ENCODE data around the gene CDC42BPG. TPM values are rescaled to one million over a fixed set of nuclear protein-coding genes. Genes with fewer than 3 reads are reported as not detected.

The CDC42BPG gene
- polyA plus RNA-seq, 1 donor from 2014 or later, result not detected

DNA sequence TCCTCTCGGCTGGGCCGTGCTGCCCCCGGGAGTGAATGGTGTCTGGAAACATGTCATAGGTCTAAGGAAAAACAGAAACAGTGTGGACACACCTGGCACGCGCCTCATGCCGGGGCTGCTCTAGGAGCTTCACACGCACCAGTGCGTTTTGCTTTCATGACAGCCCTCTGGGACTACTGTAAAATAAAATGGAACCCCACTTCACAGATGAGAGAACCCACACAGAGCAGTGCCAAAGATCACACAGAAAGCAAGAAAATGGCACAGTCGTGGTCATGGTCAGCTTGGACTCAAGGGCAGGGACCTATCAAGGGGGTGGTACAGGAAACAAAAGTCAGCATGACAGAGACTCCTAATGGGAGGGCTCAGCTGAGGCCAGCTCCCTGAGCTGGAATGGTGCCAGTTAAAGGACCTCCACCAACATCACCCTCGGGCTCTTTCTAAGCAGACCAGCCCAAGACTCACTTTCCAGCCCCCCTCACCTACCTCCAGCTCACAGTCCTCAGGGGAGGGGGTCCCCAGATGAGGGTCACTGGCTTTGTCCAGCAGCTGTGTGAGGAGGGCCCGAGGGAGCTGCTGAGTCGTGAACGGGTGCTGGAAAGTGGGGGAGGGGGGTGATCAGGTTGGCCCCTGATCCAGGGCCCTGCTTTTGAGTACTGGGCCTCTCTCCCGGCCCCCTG is 44.7 kb downstream of the CDC42BPG start:
- H3K4me3 ChIP-seq (ENCODE audit: low read length), result no peak overlapping the region
- no peak for TF ChIP-seq MXI1 (conservative IDR thresholded peaks at IDR 0.05; ENCODE audit: poor library complexity, severe bottlenecking)
- TF ChIP-seq, protein P1, sequence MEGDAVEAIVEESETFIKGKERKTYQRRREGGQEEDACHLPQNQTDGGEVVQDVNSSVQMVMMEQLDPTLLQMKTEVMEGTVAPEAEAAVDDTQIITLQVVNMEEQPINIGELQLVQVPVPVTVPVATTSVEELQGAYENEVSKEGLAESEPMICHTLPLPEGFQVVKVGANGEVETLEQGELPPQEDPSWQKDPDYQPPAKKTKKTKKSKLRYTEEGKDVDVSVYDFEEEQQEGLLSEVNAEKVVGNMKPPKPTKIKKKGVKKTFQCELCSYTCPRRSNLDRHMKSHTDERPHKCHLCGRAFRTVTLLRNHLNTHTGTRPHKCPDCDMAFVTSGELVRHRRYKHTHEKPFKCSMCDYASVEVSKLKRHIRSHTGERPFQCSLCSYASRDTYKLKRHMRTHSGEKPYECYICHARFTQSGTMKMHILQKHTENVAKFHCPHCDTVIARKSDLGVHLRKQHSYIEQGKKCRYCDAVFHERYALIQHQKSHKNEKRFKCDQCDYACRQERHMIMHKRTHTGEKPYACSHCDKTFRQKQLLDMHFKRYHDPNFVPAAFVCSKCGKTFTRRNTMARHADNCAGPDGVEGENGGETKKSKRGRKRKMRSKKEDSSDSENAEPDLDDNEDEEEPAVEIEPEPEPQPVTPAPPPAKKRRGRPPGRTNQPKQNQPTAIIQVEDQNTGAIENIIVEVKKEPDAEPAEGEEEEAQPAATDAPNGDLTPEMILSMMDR (IDR thresholded peaks at IDR 0.05; ENCODE audit: poor library complexity, severe bottlenecking), result no peak
- TF ChIP-seq, protein P2, sequence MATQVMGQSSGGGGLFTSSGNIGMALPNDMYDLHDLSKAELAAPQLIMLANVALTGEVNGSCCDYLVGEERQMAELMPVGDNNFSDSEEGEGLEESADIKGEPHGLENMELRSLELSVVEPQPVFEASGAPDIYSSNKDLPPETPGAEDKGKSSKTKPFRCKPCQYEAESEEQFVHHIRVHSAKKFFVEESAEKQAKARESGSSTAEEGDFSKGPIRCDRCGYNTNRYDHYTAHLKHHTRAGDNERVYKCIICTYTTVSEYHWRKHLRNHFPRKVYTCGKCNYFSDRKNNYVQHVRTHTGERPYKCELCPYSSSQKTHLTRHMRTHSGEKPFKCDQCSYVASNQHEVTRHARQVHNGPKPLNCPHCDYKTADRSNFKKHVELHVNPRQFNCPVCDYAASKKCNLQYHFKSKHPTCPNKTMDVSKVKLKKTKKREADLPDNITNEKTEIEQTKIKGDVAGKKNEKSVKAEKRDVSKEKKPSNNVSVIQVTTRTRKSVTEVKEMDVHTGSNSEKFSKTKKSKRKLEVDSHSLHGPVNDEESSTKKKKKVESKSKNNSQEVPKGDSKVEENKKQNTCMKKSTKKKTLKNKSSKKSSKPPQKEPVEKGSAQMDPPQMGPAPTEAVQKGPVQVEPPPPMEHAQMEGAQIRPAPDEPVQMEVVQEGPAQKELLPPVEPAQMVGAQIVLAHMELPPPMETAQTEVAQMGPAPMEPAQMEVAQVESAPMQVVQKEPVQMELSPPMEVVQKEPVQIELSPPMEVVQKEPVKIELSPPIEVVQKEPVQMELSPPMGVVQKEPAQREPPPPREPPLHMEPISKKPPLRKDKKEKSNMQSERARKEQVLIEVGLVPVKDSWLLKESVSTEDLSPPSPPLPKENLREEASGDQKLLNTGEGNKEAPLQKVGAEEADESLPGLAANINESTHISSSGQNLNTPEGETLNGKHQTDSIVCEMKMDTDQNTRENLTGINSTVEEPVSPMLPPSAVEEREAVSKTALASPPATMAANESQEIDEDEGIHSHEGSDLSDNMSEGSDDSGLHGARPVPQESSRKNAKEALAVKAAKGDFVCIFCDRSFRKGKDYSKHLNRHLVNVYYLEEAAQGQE (IDR thresholded peaks at IDR 0.05; ENCODE audit: borderline replicate concordance), result no peak
- TF ChIP-seq RAD21 (conservative IDR thresholded peaks at IDR 0.05), result no peak
- TF ChIP-seq TAF1 (IDR thresholded peaks at IDR 0.05; ENCODE audit: low read depth), result no peak
- TF ChIP-seq EZH2 (IDR thresholded peaks at IDR 0.05; ENCODE audit: borderline replicate concordance, insufficient read depth, low read length, poor library complexity, severe bottlenecking), result no peak
- no peaks in the 10 kb centered on the region for H3F3A ChIP-seq (ENCODE audit: insufficient read depth, low read length, poor library complexity, severe bottlenecking)
- no peak overlapping the region for H3K4me2 ChIP-seq (ENCODE audit: low read length)
- H3K9me3 ChIP-seq (ENCODE audit: low read length), result no peaks in the 10 kb centered on the region
- H3K79me2 ChIP-seq (replicated peaks; ENCODE audit: insufficient read depth, low read length), result no peaks in the 10 kb centered on the region
- H3K27ac ChIP-seq (ENCODE audit: low read length), result no peak overlapping the region
- H3K9ac ChIP-seq (ENCODE audit: low read length), result no peak overlapping the region
- H3K9me2 ChIP-seq (ENCODE audit: insufficient read depth, low read length), result no peaks in the 10 kb centered on the region
- H4K20me1 ChIP-seq (ENCODE audit: insufficient read depth), result no peaks in the 10 kb centered on the region
- no peaks in the 10 kb centered on the region for H3K36me3 ChIP-seq (ENCODE audit: insufficient read depth, low read length)
- no peaks in the 10 kb centered on the region for H3K27me3 ChIP-seq (ENCODE audit: insufficient read depth, low read depth, low read length)
- no peak overlapping the region for H2AFZ ChIP-seq (ENCODE audit: low read depth, low read length)

DNA sequence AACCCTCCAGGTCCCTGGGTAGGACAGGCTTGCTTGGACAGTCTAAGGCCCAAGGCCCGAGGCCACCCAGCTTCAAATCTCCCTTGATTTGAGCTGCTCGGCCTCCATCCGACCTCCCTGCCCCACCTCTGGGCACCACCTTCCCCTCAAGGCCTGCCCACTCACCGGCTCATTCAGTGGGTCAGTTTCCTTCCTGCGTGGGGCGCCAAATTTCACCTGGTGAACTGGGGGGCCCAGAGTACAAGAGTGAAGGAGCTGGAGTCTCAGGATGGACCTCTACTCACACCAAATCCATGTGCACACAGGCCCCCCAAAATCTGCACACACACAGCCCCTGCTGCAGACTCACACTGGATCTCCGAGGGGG is 45.2 kb downstream of the CDC42BPG start:
- no peak overlapping the region for H3K4me2 ChIP-seq (ENCODE audit: low read length)
- H3F3A ChIP-seq (ENCODE audit: insufficient read depth, low read length, poor library complexity, severe bottlenecking), result no peaks in the 10 kb centered on the region
- no peaks in the 10 kb centered on the region for H3K9me3 ChIP-seq (ENCODE audit: low read length)
- H3K79me2 ChIP-seq (replicated peaks; ENCODE audit: insufficient read depth, low read length), result no peaks in the 10 kb centered on the region
- H3K9me2 ChIP-seq (ENCODE audit: insufficient read depth, low read length), result no peaks in the 10 kb centered on the region
- no peaks in the 10 kb centered on the region for H3K36me3 ChIP-seq (ENCODE audit: insufficient read depth, low read length)
- H3K4me3 ChIP-seq (ENCODE audit: low read length), result no peak overlapping the region
- no peak overlapping the region for H3K27ac ChIP-seq (ENCODE audit: low read length)
- H4K20me1 ChIP-seq (ENCODE audit: insufficient read depth), result no peaks in the 10 kb centered on the region
- H3K9ac ChIP-seq (ENCODE audit: low read length), result no peak overlapping the region
- H3K27me3 ChIP-seq (ENCODE audit: insufficient read depth, low read depth, low read length), result no peaks in the 10 kb centered on the region
- TF ChIP-seq, protein P1 (IDR thresholded peaks at IDR 0.05; ENCODE audit: poor library complexity, severe bottlenecking), result no peak
- TF ChIP-seq EZH2 (IDR thresholded peaks at IDR 0.05; ENCODE audit: borderline replicate concordance, insufficient read depth, low read length, poor library complexity, severe bottlenecking), result no peak
- no peak for TF ChIP-seq POLR2AphosphoS5 (IDR thresholded peaks at IDR 0.05)
- no peak for TF ChIP-seq RAD21 (conservative IDR thresholded peaks at IDR 0.05)
- no peak for TF ChIP-seq EP300 (conservative IDR thresholded peaks at IDR 0.05; ENCODE audit: poor library complexity, severe bottlenecking)
- TF ChIP-seq TAF1 (IDR thresholded peaks at IDR 0.05; ENCODE audit: low read depth), result no peak
- TF ChIP-seq SMC3 (conservative IDR thresholded peaks at IDR 0.05; ENCODE audit: poor library complexity), result no peak
- TF ChIP-seq, protein P2 (IDR thresholded peaks at IDR 0.05; ENCODE audit: borderline replicate concordance), result no peak
- no peak for TF ChIP-seq MXI1 (conservative IDR thresholded peaks at IDR 0.05; ENCODE audit: poor library complexity, severe bottlenecking)
- no peak overlapping the region for H2AFZ ChIP-seq (ENCODE audit: low read depth, low read length)
